Retinal pigment epithelial cell (primary cell): ENCODE results near the gene TRMT61B.
A peak's percentile ranks its signal among the peaks of the same experiment; 100 is the strongest.

ENCODE experiments used
- DNase-seq: peaks from one replicate; pipeline ENCODE4 v3.0.0-alpha.2; 2010; ENCODE audit warnings: low read depth
- H3K4me3 ChIP-seq: 2 replicates; pipeline ENCODE4 v1.5.1; 2011; ENCODE audit warnings: mild to moderate bottlenecking, low read length, control low read depth, moderate library complexity
- CTCF ChIP-seq: conservative IDR thresholded peaks from 2 replicates; pipeline ENCODE4 v1.5.1; 2011; ENCODE audit warnings: low read depth, low read length, control low read depth, inconsistent platforms

The TRMT61B gene

GRCh38 chr2:28869494-28870145 is 489 bp downstream of the TRMT61B start:
- no peak for TF ChIP-seq CTCF
- no peak for DNase-seq

GRCh38 chr2:28868611-28869010 is 1.5 kb downstream of the TRMT61B start:
- no peak for TF ChIP-seq CTCF
- peak overlapping the region; percentile 71 for H3K4me3 ChIP-seq
- no peak for DNase-seq

More at GRCh38 chr2:28869494-28870145, 489 bp downstream of the TRMT61B start:
- peak overlapping the region; percentile 71 for H3K4me3 ChIP-seq

- no peak overlapping the region for H3K4me3 ChIP-seq
- TF ChIP-seq CTCF, result no peak
- DNase-seq, result no peak
Observed at GRCh38 chr2:28855977-28856376, 14.1 kb downstream of the TRMT61B start.

GRCh38 chr2:28855193-28855592 is 14.9 kb downstream of the TRMT61B start:
- TF ChIP-seq CTCF, result no peak
- H3K4me3 ChIP-seq, result no peak overlapping the region
- no peak for DNase-seq

GRCh38 chr2:28842042-28842441 is 28.1 kb downstream of the TRMT61B start:
- peak; percentile 64 for DNase-seq
- TF ChIP-seq CTCF, result no peak
- no peak overlapping the region for H3K4me3 ChIP-seq

- no peak for DNase-seq
- no peak overlapping the region for H3K4me3 ChIP-seq
- TF ChIP-seq CTCF, result no peak
Observed at GRCh38 chr2:28838971-28839370, 31.1 kb downstream of the TRMT61B start.

GRCh38 chr2:28835781-28836180 is 34.3 kb downstream of the TRMT61B start:
- H3K4me3 ChIP-seq, result no peak overlapping the region
- no peak for DNase-seq
- TF ChIP-seq CTCF, result no peak
